Smooth muscle cell (in vitro differentiated cells): Measurements from ENCODE around the gene TMEM236. TPM values are rescaled to one million over a fixed set of nuclear protein-coding genes. Genes with fewer than 3 reads are reported as not detected.

ENCODE experiments used
- DNase-seq: peaks from one replicate; lab custom pipeline; 2025; ENCODE audit not compliant: unreplicated experiment; lab: John Stamatoyannopoulos, UW
- H2AFZ ChIP-seq: fragments of 200-600 bp; sonication (generic); 2 replicates; pipeline ENCODE4 v1.6.0; 2016; ENCODE audit warnings: antibody characterized with exemption, low read depth, mild to moderate bottlenecking
- H3F3A ChIP-seq: fragments of 200-600 bp; sonication (generic); 2 replicates; pipeline ENCODE4 v1.6.0; 2017; ENCODE audit warnings: antibody characterized with exemption, low read depth
- H3K27ac ChIP-seq: fragments of 200-600 bp; sonication (generic); 2 replicates; pipeline ENCODE4 v1.5.1; 2016; ENCODE audit warnings: low read depth, mild to moderate bottlenecking
- H3K27me3 ChIP-seq: fragments of 200-600 bp; sonication (generic); 2 replicates; pipeline ENCODE4 v1.6.1; 2016; ENCODE audit warnings: low read depth, mild to moderate bottlenecking
- H3K36me3 ChIP-seq: fragments of 200-600 bp; sonication (generic); 2 replicates; pipeline ENCODE4 v1.5.1; 2016; ENCODE audit warnings: low read depth
- H3K4me1 ChIP-seq: fragments of 200-600 bp; sonication (generic); 2 replicates; pipeline ENCODE4 v1.5.1; 2016; ENCODE audit warnings: low read depth
- H3K4me2 ChIP-seq: fragments of 200-600 bp; sonication (generic); 2 replicates; pipeline ENCODE4 v1.6.0; 2016; ENCODE audit warnings: mild to moderate bottlenecking
- H3K4me3 ChIP-seq: fragments of 200-600 bp; sonication (generic); 2 replicates; pipeline ENCODE4 v1.5.1; 2016; ENCODE audit warnings: mild to moderate bottlenecking
- H3K79me2 ChIP-seq: fragments of 200-600 bp; sonication (generic); 2 replicates; pipeline ENCODE4 v1.6.0; 2016; ENCODE audit warnings: low read depth, mild to moderate bottlenecking
- H3K9ac ChIP-seq: fragments of 200-600 bp; sonication (generic); 2 replicates; pipeline ENCODE4 v1.6.0; 2016; ENCODE audit warnings: low read depth
- H3K9me3 ChIP-seq: fragments of 200-600 bp; sonication (generic); replicated peaks from 2 replicates; pipeline ENCODE4 v1.5.1; 2016; ENCODE audit warnings: low read depth
- H4K20me1 ChIP-seq: fragments of 200-600 bp; sonication (generic); 2 replicates; pipeline ENCODE4 v1.6.0; 2016; ENCODE audit warnings: low read depth
- WGBS: methylation state at CpG from one replicate; pipeline ENCODE4 v1.1.7; 2016; ENCODE audit warnings: low lambda C conversion rate; 5-methylcytosine and 5-hydroxymethylcytosine counted together
- polyA plus RNA-seq: library from polyadenylated mRNA; unstranded; fragments of >200 nt; fragmentation: Nextera tagmentation; extraction: Ambion mirVana; gene quantifications from 2 replicates; pipeline ENCODE4 v1.2.1, GENCODE V29; 2016
- total RNA-seq: library from RNA; depleted of rRNA; stranded (reverse); fragments of >200 nt; gene quantifications from 2 replicates; pipeline ENCODE4 v1.2.3, GENCODE V29; 2014
- TF ChIP-seq, protein P1 (sequence below): fragments of 200-600 bp; sonication (generic); IDR thresholded peaks from 2 replicates; pipeline ENCODE4 v1.5.1; 2017; ENCODE audit warnings: borderline replicate concordance, mild to moderate bottlenecking, antibody characterized with exemption; ENCODE audit not compliant: insufficient read depth, poor library complexity, severe bottlenecking

TMEM236 gene
- total and polyA plus RNA-seq, 2 experiments from 2014 or later, result 0.09 TPM; not detected in 1

DNA sequence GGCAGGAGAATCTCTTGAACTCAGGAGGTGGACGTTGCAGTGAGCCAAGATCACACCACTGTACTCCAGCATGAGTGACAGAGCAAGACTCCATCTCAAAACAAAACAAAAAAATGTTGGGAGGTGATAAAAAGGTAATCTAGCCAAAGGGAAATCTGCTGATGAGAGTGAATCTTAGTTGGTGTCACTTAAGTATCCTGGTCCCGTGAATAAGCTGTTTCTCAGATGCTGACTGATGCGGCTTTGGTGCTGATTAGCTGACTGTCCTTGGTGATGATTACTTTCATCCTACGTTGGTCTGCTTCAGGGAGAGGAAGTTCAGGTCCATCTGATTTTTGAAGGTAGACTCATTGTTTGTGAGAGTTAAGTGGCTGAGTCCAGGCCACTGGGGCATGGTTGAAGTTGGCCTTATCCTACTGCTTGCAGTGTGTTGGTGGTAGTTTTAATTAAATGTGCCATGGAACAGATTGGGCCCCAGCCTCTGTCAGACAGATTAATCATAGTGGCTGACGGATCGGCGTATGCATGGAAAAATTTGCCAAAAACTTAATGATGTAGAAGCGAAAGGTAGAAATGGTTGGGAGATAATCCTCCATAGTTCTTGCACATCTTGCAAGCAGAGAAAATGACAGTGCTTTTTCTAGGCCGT lies 17.4 kb upstream of the TMEM236 start:
- Histone ChIP-seq H3K4me1 (no peaks in the 10 kb centered on the region), H4K20me1 (no peaks in the 10 kb centered on the region), H3F3A (no peaks in the 10 kb centered on the region), H3K4me3 (no peak overlapping the region), H2AFZ (no peak overlapping the region), H3K27ac (no peak overlapping the region), H3K27me3 (no peaks in the 10 kb centered on the region), H3K36me3 (no peaks in the 10 kb centered on the region), H3K79me2 (no peaks in the 10 kb centered on the region), H3K9me3 (no peaks in the 10 kb centered on the region), H3K9ac (no peak overlapping the region), H3K4me2 (no peak overlapping the region)
- WGBS, result 94% methylated on average over 9 of the region's 9 CpGs
- TF ChIP-seq, protein P1, sequence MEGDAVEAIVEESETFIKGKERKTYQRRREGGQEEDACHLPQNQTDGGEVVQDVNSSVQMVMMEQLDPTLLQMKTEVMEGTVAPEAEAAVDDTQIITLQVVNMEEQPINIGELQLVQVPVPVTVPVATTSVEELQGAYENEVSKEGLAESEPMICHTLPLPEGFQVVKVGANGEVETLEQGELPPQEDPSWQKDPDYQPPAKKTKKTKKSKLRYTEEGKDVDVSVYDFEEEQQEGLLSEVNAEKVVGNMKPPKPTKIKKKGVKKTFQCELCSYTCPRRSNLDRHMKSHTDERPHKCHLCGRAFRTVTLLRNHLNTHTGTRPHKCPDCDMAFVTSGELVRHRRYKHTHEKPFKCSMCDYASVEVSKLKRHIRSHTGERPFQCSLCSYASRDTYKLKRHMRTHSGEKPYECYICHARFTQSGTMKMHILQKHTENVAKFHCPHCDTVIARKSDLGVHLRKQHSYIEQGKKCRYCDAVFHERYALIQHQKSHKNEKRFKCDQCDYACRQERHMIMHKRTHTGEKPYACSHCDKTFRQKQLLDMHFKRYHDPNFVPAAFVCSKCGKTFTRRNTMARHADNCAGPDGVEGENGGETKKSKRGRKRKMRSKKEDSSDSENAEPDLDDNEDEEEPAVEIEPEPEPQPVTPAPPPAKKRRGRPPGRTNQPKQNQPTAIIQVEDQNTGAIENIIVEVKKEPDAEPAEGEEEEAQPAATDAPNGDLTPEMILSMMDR, result no peak
- no peak for DNase-seq

DNA sequence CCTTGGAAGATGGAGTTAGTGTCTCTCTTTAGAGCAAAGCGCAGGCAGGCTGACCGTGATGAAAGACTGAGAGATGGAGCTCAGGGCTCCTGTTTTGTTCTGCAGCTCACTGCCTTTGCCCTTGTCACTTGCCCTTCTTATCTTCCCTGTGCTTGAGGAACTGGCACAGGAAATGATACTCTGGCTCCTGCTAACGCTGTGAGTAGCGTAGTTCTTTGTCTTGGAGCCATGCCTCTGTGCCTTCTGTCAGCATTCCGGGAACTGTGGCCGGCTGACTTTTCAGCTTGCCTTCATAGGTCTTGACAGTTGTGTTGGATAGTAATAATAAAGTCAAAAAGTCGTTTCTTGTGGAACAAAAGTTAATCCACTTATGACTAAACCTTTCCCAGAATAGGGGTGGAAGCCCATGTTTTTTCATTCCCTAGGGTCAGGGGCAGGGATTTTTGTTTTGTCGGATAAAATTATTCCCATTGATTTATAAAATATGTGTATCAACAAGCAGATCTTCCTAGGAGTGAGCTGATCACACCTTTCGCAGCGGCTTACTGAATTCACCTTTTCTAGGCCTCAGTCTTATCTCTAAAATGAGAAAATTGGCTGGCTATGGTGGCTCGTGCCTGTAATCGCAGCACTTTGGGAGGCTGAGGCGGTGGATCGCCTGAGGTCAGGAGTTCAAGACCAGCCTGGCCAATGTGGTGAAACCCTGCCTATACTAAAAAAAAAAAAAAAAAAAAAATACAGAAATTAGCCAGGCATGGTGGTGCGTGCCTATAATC lies 16.6 kb upstream of the TMEM236 start:
- Histone ChIP-seq H2AFZ (no peak overlapping the region), H3K27ac (no peak overlapping the region), H3K4me3 (no peak overlapping the region), H3K9me3 (no peaks in the 10 kb centered on the region), H3F3A (no peaks in the 10 kb centered on the region), H3K27me3 (no peaks in the 10 kb centered on the region), H3K36me3 (no peaks in the 10 kb centered on the region), H3K4me1 (no peaks in the 10 kb centered on the region), H3K9ac (no peak overlapping the region), H3K4me2 (no peak overlapping the region), H3K79me2 (no peaks in the 10 kb centered on the region), H4K20me1 (no peaks in the 10 kb centered on the region)
- 88% methylated on average over 15 of the region's 15 CpGs for WGBS
- TF ChIP-seq, protein P1, result no peak
- DNase-seq, result no peak

DNA sequence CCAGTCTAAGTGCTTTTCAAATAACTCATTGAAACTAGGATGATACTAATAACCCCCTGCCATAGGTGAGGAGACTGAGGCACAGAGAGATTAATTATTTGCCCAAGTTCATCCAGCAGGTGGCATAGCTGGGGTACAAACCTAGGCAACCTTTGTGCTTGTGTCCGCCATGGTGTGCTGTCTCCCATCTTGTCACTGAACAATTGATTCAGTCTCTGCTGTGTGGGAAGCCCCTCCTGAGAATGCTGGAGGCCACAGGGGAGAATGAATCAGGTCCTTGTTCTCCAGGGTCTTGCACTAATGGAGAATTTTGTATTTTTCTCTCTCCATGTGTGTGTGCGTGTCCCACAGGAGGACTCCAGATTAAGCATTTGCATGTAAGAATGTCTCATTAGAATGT lies 15.8 kb upstream of the TMEM236 start:
- H3K9me3 ChIP-seq, result no peaks in the 10 kb centered on the region
- H3K27ac ChIP-seq, result no peak overlapping the region
- no peak overlapping the region for H3K4me2 ChIP-seq
- no peaks in the 10 kb centered on the region for H3K79me2 ChIP-seq
- no peak overlapping the region for H3K4me3 ChIP-seq
- H3K4me1 ChIP-seq, result no peaks in the 10 kb centered on the region
- TF ChIP-seq, protein P1, result no peak
- H3K9ac ChIP-seq, result no peak overlapping the region
- H3K36me3 ChIP-seq, result no peaks in the 10 kb centered on the region
- H4K20me1 ChIP-seq, result no peaks in the 10 kb centered on the region
- H3K27me3 ChIP-seq, result no peaks in the 10 kb centered on the region
- no peaks in the 10 kb centered on the region for H3F3A ChIP-seq
- no peak overlapping the region for H2AFZ ChIP-seq
- no peak for DNase-seq
- 91% methylated on average over 2 of the region's 2 CpGs for WGBS
